ENCODE data around the gene UGT1A5.

Gene UGT1A5

GRCh38 chr2:233712611-233713261, at the start of gene UGT1A5:
UGT1A5 (plus strand) TSS chr2:233712907; CDS start chr2:233712992, 85 bp downstream.
- TF ChIP-seq CTCF (IDR thresholded peaks at IDR 0.05; ENCODE audit: low read length, missing control alignments) = no peak

GRCh38 chr2:233663911-233664310, 48.8 kb upstream of the UGT1A5 start:
- no peak overlapping the region for H3K4me3 ChIP-seq (replicated peaks; ENCODE audit: low read depth, low read length)
- DNase-seq (ENCODE audit: low read depth) = no peak
- no peak for TF ChIP-seq CTCF (IDR thresholded peaks at IDR 0.05; ENCODE audit: low read length, missing control alignments)

More at GRCh38 chr2:233712611-233713261, at the start of gene UGT1A5:
- H3K4me3 ChIP-seq (replicated peaks; ENCODE audit: low read depth, low read length) = no peak within 1 kb of the TSS
- DNase-seq (ENCODE audit: low read depth) = no peak

- no peak for DNase-seq (ENCODE audit: low read depth)
- no peak overlapping the region for H3K4me3 ChIP-seq (replicated peaks; ENCODE audit: low read depth, low read length)
- TF ChIP-seq CTCF (IDR thresholded peaks at IDR 0.05; ENCODE audit: low read length, missing control alignments) = no peak
Measured at GRCh38 chr2:233668605-233669260, 44.0 kb upstream of the UGT1A5 start.

- TF ChIP-seq CTCF (IDR thresholded peaks at IDR 0.05; ENCODE audit: low read length, missing control alignments) = no peak
- no peak within 1 kb of the TSS for H3K4me3 ChIP-seq (replicated peaks; ENCODE audit: low read depth, low read length)
- no peak for DNase-seq (ENCODE audit: low read depth)
Measured at GRCh38 chr2:233671290-233672161, 41.2 kb upstream of the UGT1A5 start, which contains the start of gene UGT1A9. UGT1A9 (plus strand) TSS chr2:233671898; CDS start chr2:233671935, 37 bp downstream.

- no peak for TF ChIP-seq CTCF (IDR thresholded peaks at IDR 0.05; ENCODE audit: low read length, missing control alignments)
- no peak for DNase-seq (ENCODE audit: low read depth)
- H3K4me3 ChIP-seq (replicated peaks; ENCODE audit: low read depth, low read length) = no peak overlapping the region
Measured at GRCh38 chr2:233672886-233673285, 39.8 kb upstream of the UGT1A5 start.

- no peak for DNase-seq (ENCODE audit: low read depth)
- TF ChIP-seq CTCF (IDR thresholded peaks at IDR 0.05; ENCODE audit: low read length, missing control alignments) = no peak
- H3K4me3 ChIP-seq (replicated peaks; ENCODE audit: low read depth, low read length) = no peak overlapping the region
Measured at GRCh38 chr2:233673896-233674295, 38.8 kb upstream of the UGT1A5 start.

Measured in fibroblast of pulmonary artery (primary cell).